Gastroesophageal sphincter (tissue), 3 donors: ENCODE measurements around the gene CBX1.
A peak's percentile ranks its signal among the peaks of the same experiment; 100 is the strongest.

ENCODE experiments used
- CTCF ChIP-seq, 4 experiments: fragments of 200-600 bp in 2 of 4; fragments of 450-650 bp in 2 of 4; sonication (generic) in 1 of 4; IDR thresholded peaks; one replicate each; pipeline ENCODE4 v1.5.1; 2017 to 2019; ENCODE audit warnings: antibody characterized with exemption in 4 of 4, mild to moderate bottlenecking in 2 of 4, moderate library complexity in 2 of 4
- EP300 ChIP-seq: sonication (generic); formaldehyde crosslinking; IDR thresholded peaks from one replicate; pipeline ENCODE4 v1.6.1; 2017; ENCODE audit warnings: antibody characterized with exemption, mild to moderate bottlenecking
- POLR2A ChIP-seq, 2 donors: fragments of 450-650 bp; IDR thresholded peaks; one replicate each; pipeline ENCODE4 v1.6.1; 2017; ENCODE audit warnings: antibody characterized with exemption in 2 of 2, mild to moderate bottlenecking in 2 of 2, moderate library complexity in 1 of 2
- POLR2AphosphoS5 ChIP-seq: sonication (generic); formaldehyde crosslinking; IDR thresholded peaks from one replicate; pipeline ENCODE4 v1.6.1; 2017; ENCODE audit warnings: antibody characterized with exemption

GRCh38 chr17:48048384-48049126, 52.7 kb downstream of the CBX1 start:
- TF ChIP-seq CTCF (IDR thresholded peaks at IDR 0.05) (peak in 1 of 4 experiments; percentile 3), POLR2AphosphoS5 (peak; percentile 92), POLR2A (IDR thresholded peaks at IDR 0.05) (peak; percentile 48 to 74), EP300 (no peak)
